Neural cell (in vitro differentiated cells): ENCODE results near the gene AHCYL1.

Experiments
- CTCF ChIP-seq: fragments of 450-650 bp; IDR thresholded peaks from 2 replicates; pipeline ENCODE4 v1.5.1; 2014; ENCODE audit warnings: antibody characterized with exemption, mild to moderate bottlenecking, moderate library complexity; ENCODE audit not compliant: poor library complexity, severe bottlenecking
- EP300 ChIP-seq: fragments of 450-650 bp; conservative IDR thresholded peaks from 2 replicates; pipeline ENCODE4 v1.6.1; 2014; ENCODE audit warnings: antibody characterized with exemption, mild to moderate bottlenecking, moderate library complexity; ENCODE audit not compliant: poor library complexity, severe bottlenecking
- POLR2AphosphoS5 ChIP-seq: IDR thresholded peaks from 2 replicates; pipeline ENCODE4 v1.6.1; 2012
- REST ChIP-seq: IDR thresholded peaks from 2 replicates; pipeline ENCODE4 v1.6.1; 2012; ENCODE audit warnings: borderline replicate concordance

GRCh38 chr1:109991400-109991925, 6.9 kb downstream of the AHCYL1 start:
- TF ChIP-seq POLR2AphosphoS5 (no peak), CTCF (no peak), REST (no peak), EP300 (no peak)
